Mucosa of descending colon (tissue), 3 donors: ENCODE results near the gene RGS6. TPM values are rescaled to one million over a fixed set of nuclear protein-coding genes. Genes with fewer than 3 reads are reported as not detected.

Source experiments
- ATAC-seq: fragments of 200-7000 bp; cut with Tn5 transposase; one replicate; pipeline ENCODE4 v1.9.1; 2020; ENCODE audit warnings: mild to moderate bottlenecking, moderate library complexity
- DNase-seq, 3 donors: peaks; one replicate each; pipeline ENCODE4 v3.0.0-alpha.2; 2020
- H3K36me3 ChIP-seq: fragments of 200-600 bp; one replicate; pipeline ENCODE4 v1.8.0; 2021; ENCODE audit warnings: low read depth, mild to moderate bottlenecking
- H3K4me1 ChIP-seq: fragments of 200-600 bp; one replicate; pipeline ENCODE4 v1.8.0; 2021; ENCODE audit warnings: low read depth, mild to moderate bottlenecking
- H3K4me3 ChIP-seq: fragments of 200-600 bp; one replicate; pipeline ENCODE4 v1.8.0; 2021; ENCODE audit warnings: mild to moderate bottlenecking
- H3K9me3 ChIP-seq: fragments of 200-600 bp; one replicate; pipeline ENCODE4 v1.8.0; 2021; ENCODE audit warnings: mild to moderate bottlenecking
- intact Hi-C, 2 donors: fragments of 100-400 bp; cut with DNase I in 1 of 2; cut with micrococcal nuclease in 1 of 2; formaldehyde crosslinking; loops; one replicate each; pipeline versions ENCODE4 v1.11.0 to v1.11.1; 2022; cut with DNase I, micrococcal nuclease
- total RNA-seq, 3 donors: library from RNA; stranded (reverse); fragmentation: NEBNext Ultra II Directional in 2 of 3; extraction: Animal tissue kit (Norgen Biotek cat#: 25700) in 2 of 3; gene quantifications; one replicate each; pipeline versions ENCODE4 v1.2.1 to v1.2.4, GENCODE V29; 2021 to 2023
- TF ChIP-seq, protein P1 (sequence below): fragments of 200-600 bp; IDR thresholded peaks from one replicate; pipeline ENCODE4 v1.8.0; 2022; ENCODE audit warnings: antibody characterized with exemption, mild to moderate bottlenecking
- donor health status: DM: no; HTN: no; CAD: no; lungs with moderate emphysema.
- donor health status: DM: no; HTN: no; CAD: no.
- donor health status: DM: no; HTN: yes; CAD: no.

Gene RGS6
- total RNA-seq, 3 donors from 2014 or later, result 0.66 to 2.5 (median 0.94) TPM

DNA sequence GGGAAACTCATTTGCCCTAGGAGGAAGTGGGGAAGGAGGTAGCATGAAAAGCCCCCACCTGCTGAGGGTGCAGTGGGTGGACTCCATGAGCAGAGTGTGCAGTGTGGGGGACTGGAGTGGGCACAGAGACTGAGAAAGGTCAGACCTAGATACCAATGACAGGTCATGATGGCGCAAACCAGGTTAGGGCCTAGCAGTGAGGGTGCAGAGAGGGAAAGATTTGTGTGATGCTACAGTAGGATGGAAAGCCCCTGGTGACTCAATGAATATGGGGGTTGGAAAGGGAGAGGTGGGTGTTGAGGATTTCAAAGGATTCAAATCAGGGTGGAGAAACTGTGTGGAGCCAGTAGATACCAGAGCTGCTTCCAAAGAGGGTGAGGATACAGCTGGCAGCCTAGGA is 642.5 kb downstream of the RGS6 start:
- ATAC-seq, result no peak
- H3K36me3 ChIP-seq, result no peaks in the 10 kb centered on the region
- no peak overlapping the region for H3K4me3 ChIP-seq
- intact Hi-C loops, result no loop called here
- H3K9me3 ChIP-seq, result no peaks in the 10 kb centered on the region
- no peak for DNase-seq
- TF ChIP-seq, protein P1, sequence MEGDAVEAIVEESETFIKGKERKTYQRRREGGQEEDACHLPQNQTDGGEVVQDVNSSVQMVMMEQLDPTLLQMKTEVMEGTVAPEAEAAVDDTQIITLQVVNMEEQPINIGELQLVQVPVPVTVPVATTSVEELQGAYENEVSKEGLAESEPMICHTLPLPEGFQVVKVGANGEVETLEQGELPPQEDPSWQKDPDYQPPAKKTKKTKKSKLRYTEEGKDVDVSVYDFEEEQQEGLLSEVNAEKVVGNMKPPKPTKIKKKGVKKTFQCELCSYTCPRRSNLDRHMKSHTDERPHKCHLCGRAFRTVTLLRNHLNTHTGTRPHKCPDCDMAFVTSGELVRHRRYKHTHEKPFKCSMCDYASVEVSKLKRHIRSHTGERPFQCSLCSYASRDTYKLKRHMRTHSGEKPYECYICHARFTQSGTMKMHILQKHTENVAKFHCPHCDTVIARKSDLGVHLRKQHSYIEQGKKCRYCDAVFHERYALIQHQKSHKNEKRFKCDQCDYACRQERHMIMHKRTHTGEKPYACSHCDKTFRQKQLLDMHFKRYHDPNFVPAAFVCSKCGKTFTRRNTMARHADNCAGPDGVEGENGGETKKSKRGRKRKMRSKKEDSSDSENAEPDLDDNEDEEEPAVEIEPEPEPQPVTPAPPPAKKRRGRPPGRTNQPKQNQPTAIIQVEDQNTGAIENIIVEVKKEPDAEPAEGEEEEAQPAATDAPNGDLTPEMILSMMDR, result no peak
- no peaks in the 10 kb centered on the region for H3K4me1 ChIP-seq

DNA sequence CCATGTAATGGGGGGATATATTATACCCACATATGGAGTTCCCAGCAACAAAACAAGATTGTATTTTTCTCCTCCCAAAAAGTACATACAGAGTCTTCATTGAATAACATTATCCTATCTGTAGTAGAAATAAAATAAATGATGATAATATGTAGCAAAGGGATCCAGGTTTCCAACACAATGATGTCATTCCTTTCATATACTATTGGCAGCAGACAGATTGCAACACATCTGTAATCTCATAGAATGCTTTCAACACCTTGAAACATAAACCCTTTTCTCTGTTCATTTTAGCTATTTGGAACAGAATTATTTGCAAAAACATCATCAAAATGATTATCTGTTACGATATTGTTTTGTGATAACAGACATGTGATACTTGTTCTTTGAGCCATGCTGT is 644.0 kb downstream of the RGS6 start:
- Histone ChIP-seq H3K4me3 (no peak overlapping the region), H3K9me3 (no peaks in the 10 kb centered on the region), H3K36me3 (no peaks in the 10 kb centered on the region), H3K4me1 (no peaks in the 10 kb centered on the region)
- intact Hi-C loops, result no loop called here
- ATAC-seq, result no peak
- DNase-seq, result no peak
- TF ChIP-seq, protein P1, result no peak

DNA sequence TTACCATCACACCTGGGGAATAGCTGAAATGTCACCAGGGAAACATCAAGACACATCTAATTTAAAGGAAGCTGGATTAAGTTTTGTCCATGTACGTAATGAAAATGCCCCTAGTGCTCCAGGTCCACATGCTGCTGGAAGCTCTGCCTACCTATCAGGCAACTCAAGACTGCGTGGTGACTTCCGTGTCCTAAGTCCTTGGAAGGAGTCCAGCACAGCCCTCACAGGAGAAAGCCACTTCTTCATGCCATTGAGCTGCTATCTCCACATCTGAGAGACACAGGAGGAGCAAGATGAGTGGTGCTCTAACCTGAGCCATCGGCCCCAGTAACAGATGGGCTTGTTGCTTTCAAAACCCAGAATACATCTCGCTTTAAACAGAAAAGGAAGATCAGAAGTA is 645.3 kb downstream of the RGS6 start:
- intact Hi-C loops, result no loop called here
- no peak overlapping the region for H3K4me3 ChIP-seq
- ATAC-seq (no peak), DNase-seq (no peak)
- TF ChIP-seq, protein P1, result no peak
- H3K9me3 ChIP-seq, result no peaks in the 10 kb centered on the region
- H3K4me1 ChIP-seq, result no peaks in the 10 kb centered on the region
- H3K36me3 ChIP-seq, result no peaks in the 10 kb centered on the region

DNA sequence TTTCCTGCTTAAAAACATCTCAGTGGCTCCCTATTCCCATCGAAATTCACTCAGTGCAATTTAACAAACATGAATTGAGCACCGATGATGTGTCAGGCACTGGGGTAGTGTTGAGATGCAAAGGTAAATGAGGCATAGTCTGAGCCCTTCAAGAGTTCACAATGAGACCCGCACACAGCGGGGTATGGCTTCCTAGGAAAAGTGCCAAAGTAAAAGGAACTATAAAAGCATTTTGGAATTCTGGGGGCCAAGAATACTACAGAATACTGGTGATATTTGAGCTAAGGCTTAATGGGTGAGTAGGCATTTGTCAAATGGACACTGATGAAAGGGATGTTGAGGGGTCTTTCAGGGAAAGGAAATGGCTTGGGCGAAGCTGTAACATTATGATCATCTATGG is 646.3 kb downstream of the RGS6 start:
- no peaks in the 10 kb centered on the region for H3K4me1 ChIP-seq
- TF ChIP-seq, protein P1, result no peak
- no peak for DNase-seq
- H3K36me3 ChIP-seq, result no peaks in the 10 kb centered on the region
- H3K4me3 ChIP-seq, result no peak overlapping the region
- no peak for ATAC-seq
- H3K9me3 ChIP-seq, result no peaks in the 10 kb centered on the region
- intact Hi-C loops, result no loop called here

DNA sequence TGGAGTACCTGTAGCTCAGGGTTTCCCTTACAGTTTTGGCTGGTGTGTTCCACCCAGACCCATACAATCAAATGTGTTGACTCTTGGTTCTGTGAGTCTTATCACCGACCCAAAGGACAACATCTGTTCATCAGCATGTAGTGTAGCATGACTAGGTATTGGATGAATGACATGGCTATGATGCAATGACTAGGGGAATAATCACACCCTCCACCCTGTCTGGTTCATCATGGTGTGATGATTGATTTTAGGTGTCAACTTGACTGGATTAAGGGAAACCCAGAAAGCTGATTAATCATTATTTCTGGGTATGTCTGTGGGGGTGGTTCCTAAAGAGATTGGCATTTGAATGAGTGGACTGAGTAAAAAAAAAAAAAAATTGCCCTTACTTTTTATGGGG is 650.4 kb downstream of the RGS6 start:
- no peaks in the 10 kb centered on the region for H3K9me3 ChIP-seq
- TF ChIP-seq, protein P1, result no peak
- no peaks in the 10 kb centered on the region for H3K36me3 ChIP-seq
- no peaks in the 10 kb centered on the region for H3K4me1 ChIP-seq
- no peak overlapping the region for H3K4me3 ChIP-seq
- intact Hi-C loops, result no loop called here
- ATAC-seq (no peak), DNase-seq (no peak)
